ENCODE measurements around the gene NUFIP2.
"Not testable (repeated sequence)": the region's sequence is repeated elsewhere in the genome, so short reads cannot be mapped to it uniquely, and the experiment has no call there.

The NUFIP2 gene

GRCh38 chr17:29235904-29236303 is 58.0 kb downstream of the NUFIP2 start:
- no peak for DNase-seq

GRCh38 chr17:29234972-29235371 is 59.0 kb downstream of the NUFIP2 start:
- DNase-seq, result not testable (repeated sequence)

- DNase-seq, result no peak
Measured at GRCh38 chr17:29233301-29233700, 60.6 kb downstream of the NUFIP2 start.

GRCh38 chr17:29225396-29225795 is 68.6 kb downstream of the NUFIP2 start:
- no peak for DNase-seq

GRCh38 chr17:29221338-29221737 is 72.6 kb downstream of the NUFIP2 start:
- not testable (repeated sequence) for DNase-seq

GRCh38 chr17:29219378-29220047 is 74.4 kb downstream of the NUFIP2 start:
- peak; percentile 80 for DNase-seq

- DNase-seq, result no peak
Measured at GRCh38 chr17:29216856-29217255, 77.1 kb downstream of the NUFIP2 start.

GRCh38 chr17:29216181-29216580 is 77.8 kb downstream of the NUFIP2 start:
- no peak for DNase-seq

GRCh38 chr17:29215717-29216116 is 78.2 kb downstream of the NUFIP2 start:
- no peak for DNase-seq

- DNase-seq, result no peak
Measured at GRCh38 chr17:29215174-29215573, 78.8 kb downstream of the NUFIP2 start.

GRCh38 chr17:29214215-29215146 is 79.5 kb downstream of the NUFIP2 start:
- no peak for DNase-seq

GRCh38 chr17:29212681-29213121 is 81.2 kb downstream of the NUFIP2 start:
- DNase-seq, result no peak

- DNase-seq, result no peak
Measured at GRCh38 chr17:29212094-29212631, 81.8 kb downstream of the NUFIP2 start.

GRCh38 chr17:29210879-29211278 is 83.1 kb downstream of the NUFIP2 start:
- no peak for DNase-seq

GRCh38 chr17:29209073-29209472 is 84.9 kb downstream of the NUFIP2 start:
- no peak for DNase-seq

- no peak for DNase-seq
Measured at GRCh38 chr17:29207975-29208374, 86.0 kb downstream of the NUFIP2 start.
